GM13977 (cell line): ENCODE data around the gene CHRNA3.

Experiments
- DNase-seq: peaks from one replicate; pipeline ENCODE4 v3.0.0; 2012; ENCODE audit warnings: low spot score
- CTCF ChIP-seq: IDR thresholded peaks from 2 replicates; pipeline ENCODE4 v1.5.1; 2012; ENCODE audit warnings: mild to moderate bottlenecking, control low read depth; ENCODE audit not compliant: insufficient read depth; ENCODE audit errors: extremely low read depth, missing control alignments
- in situ Hi-C: fragments of 300-500 bp; cut with MboI; formaldehyde crosslinking; loops from one replicate; pipeline ENCODE4 v1.12.0; 2022; ENCODE audit warnings: low sequenced_read_pairs, low pct_unique_long_range_greater_than_20kb, mixed read lengths, inconsistent platforms; ENCODE audit not compliant: unreplicated experiment

CHRNA3 gene

GRCh38 chr15:78638658-78639314 lies 18.0 kb upstream of the CHRNA3 start:
- DNase-seq, result peak; percentile 80
- TF ChIP-seq CTCF, result peak; percentile 67
- in situ Hi-C loops, result loop anchor here (10.0 kb wide), 1 partner anchor 66 kb away; no protein-coding TSS in a partner anchor

GRCh38 chr15:78637776-78638435 lies 17.1 kb upstream of the CHRNA3 start:
- in situ Hi-C loops, result loop anchor here (10.0 kb wide), 1 partner anchor 67 kb away; no protein-coding TSS in a partner anchor
- TF ChIP-seq CTCF, result no peak
- DNase-seq, result no peak

- no peak for TF ChIP-seq CTCF
- in situ Hi-C loops, result loop anchor here (10.0 kb wide), 1 partner anchor 68 kb away; no protein-coding TSS in a partner anchor
Observed at GRCh38 chr15:78636378-78636859, 15.6 kb upstream of the CHRNA3 start.

GRCh38 chr15:78635346-78635745 lies 14.6 kb upstream of the CHRNA3 start:
- no peak for TF ChIP-seq CTCF
- no peak for DNase-seq
- in situ Hi-C loops, result loop anchor here (10.0 kb wide), 1 partner anchor 69 kb away; no protein-coding TSS in a partner anchor

More at GRCh38 chr15:78636378-78636859, 15.6 kb upstream of the CHRNA3 start:
- DNase-seq, result no peak

GRCh38 chr15:78634210-78635145 lies 13.7 kb upstream of the CHRNA3 start:
- no peak for TF ChIP-seq CTCF
- in situ Hi-C loops, result loop anchor here (10.0 kb wide), 1 partner anchor 70 kb away; no protein-coding TSS in a partner anchor
- DNase-seq, result no peak

- DNase-seq, result no peak
- no peak for TF ChIP-seq CTCF
- in situ Hi-C loops, result loop anchor here (10.0 kb wide), 1 partner anchor 71 kb away; no protein-coding TSS in a partner anchor
Observed at GRCh38 chr15:78633348-78633747, 12.6 kb upstream of the CHRNA3 start.
